Activated naive CD8-positive, alpha-beta T cell (primary cell): Measurements from ENCODE around the gene CPHXL.

Experiments used
- H3K27ac Mint-ChIP-seq: one replicate; pipeline ENCODE4 v1.8.0; 2021; ENCODE audit warnings: mixed read lengths
- H3K27me3 Mint-ChIP-seq: one replicate; pipeline ENCODE4 v1.8.0; 2021; ENCODE audit warnings: mixed read lengths
- H3K36me3 Mint-ChIP-seq: one replicate; pipeline ENCODE4 v1.8.0; 2021; ENCODE audit warnings: mixed read lengths
- H3K4me1 Mint-ChIP-seq: one replicate; pipeline ENCODE4 v1.8.0; 2021; ENCODE audit warnings: low read depth, mixed read lengths
- H3K4me3 Mint-ChIP-seq: one replicate; pipeline ENCODE4 v1.8.0; 2021; ENCODE audit warnings: mild to moderate bottlenecking, mixed read lengths
- H3K9me3 Mint-ChIP-seq: one replicate; pipeline ENCODE4 v1.8.0; 2021; ENCODE audit warnings: low read depth, mixed read lengths

CPHXL gene

DNA sequence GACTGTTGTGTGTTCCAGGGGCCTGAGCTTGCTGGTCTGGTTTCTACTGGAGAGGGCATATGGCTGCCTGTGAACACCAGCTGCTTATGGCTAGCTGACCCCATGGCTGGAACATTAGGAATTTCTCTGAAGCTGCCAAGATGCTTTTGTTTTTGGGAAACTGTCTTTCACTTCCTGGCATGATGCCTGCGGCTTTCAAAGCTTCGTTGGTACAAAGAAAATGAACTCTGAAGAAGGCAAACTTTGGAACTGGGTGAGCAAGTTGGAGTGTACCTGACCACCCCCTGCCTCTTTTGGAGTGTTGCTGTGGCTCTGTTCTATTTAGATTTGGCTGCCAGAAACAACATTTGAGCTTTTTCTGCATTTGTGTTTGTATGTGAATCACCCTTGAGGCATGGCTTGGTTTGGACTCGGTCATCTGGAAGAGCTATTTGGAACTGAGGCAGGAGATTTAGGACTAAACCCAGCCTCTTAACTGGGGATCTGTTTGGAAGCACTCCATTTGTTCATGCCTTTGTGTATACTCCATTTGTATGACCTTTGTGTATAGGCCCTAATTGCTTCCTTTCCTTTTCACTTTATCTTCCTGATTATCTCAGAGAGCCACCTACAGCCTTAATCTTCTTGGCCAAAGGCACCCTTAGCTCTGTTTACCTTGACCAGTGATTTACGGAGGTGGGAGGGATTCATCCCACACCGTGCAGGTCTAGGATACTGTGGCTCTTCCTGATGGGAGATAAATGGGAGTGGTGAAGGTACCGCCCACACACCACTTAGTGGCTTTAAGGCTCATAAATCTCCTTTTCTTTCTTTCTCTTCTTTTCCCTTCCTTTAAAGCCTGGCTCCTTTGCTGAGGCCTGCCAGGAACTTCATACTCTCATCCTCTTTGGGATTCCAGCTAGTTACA lies 7.3 kb upstream of the CPHXL start:
- H3K4me1 Mint-ChIP-seq: no peaks in the 10 kb centered on the region
- H3K4me3 Mint-ChIP-seq: no peak overlapping the region
- H3K9me3 Mint-ChIP-seq: no peaks in the 10 kb centered on the region
- no peaks in the 10 kb centered on the region for H3K27me3 Mint-ChIP-seq
- no peak overlapping the region for H3K27ac Mint-ChIP-seq
- no peaks in the 10 kb centered on the region for H3K36me3 Mint-ChIP-seq

DNA sequence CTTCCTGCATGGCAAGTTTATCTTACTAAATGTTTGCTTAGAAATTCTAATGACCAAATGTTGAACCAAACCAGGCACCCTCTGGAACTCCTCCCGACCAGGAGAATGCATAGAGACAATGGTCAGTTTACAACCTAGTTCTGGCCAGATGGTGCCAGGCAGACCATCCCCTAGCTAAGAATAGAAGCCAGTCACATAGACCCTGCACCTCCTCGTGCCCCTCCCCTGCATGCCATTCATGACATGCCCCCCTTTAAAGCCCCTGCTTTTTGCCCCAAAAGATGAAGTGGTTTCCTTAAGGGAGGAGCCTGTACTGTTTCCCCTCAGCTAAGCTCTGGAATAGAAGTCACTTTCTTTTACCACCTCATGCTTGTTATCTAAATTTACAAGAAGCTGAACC lies 6.6 kb upstream of the CPHXL start:
- no peak overlapping the region for H3K4me3 Mint-ChIP-seq
- no peaks in the 10 kb centered on the region for H3K9me3 Mint-ChIP-seq
- no peaks in the 10 kb centered on the region for H3K4me1 Mint-ChIP-seq
- H3K27ac Mint-ChIP-seq: no peak overlapping the region
- H3K36me3 Mint-ChIP-seq: no peaks in the 10 kb centered on the region
- no peaks in the 10 kb centered on the region for H3K27me3 Mint-ChIP-seq

DNA sequence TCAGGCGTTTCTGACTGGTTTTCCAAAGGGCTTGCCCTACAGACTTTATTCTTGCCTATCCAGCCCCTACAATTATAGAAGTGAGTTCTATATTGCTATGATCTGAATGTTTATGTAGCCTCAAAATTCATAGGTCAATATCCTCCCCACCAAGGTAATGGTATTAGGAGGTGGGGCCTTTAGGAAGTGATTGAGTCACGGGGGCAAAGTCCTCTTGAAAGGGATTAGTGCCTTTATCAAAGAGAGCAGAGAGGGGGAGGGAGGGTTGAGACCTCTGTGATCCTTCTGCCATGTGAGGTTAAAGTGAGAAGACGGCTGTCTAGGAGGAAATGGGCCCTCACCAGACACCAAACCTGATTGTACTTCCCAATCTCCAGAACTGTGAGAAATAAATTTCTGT lies 931 bp upstream of the CPHXL start:
- peaks cover 2% of the 10 kb centered on the region for H3K9me3 Mint-ChIP-seq
- H3K36me3 Mint-ChIP-seq: no peaks in the 10 kb centered on the region
- no peak overlapping the region for H3K4me3 Mint-ChIP-seq
- no peaks in the 10 kb centered on the region for H3K27me3 Mint-ChIP-seq
- no peak overlapping the region for H3K27ac Mint-ChIP-seq
- H3K4me1 Mint-ChIP-seq: no peaks in the 10 kb centered on the region

DNA sequence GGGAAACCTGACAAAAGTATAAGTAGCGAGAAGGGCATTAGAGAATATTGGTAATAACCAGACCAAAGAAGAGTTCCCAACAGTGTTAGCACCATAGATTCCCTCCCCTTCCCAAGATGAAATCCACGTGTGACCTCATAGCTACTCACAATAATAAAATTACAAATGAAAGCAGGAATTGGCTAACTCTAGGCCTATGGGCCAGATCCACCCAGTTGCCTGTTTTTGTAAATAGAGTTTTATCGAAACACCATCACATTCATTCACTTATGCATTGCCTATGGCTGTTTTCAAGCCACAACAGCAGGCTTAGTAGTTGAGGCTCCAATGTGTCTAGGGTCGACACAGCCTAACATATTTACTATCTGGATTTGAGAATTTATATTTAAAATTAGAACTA lies 7.8 kb downstream of the CPHXL start:
- Mint-ChIP-seq H3K36me3 (peaks cover 3% of the 10 kb centered on the region), H3K9me3 (peaks cover 7% of the 10 kb centered on the region), H3K4me3 (no peak overlapping the region), H3K27ac (no peak overlapping the region), H3K27me3 (peaks cover 15% of the 10 kb centered on the region), H3K4me1 (no peaks in the 10 kb centered on the region)

DNA sequence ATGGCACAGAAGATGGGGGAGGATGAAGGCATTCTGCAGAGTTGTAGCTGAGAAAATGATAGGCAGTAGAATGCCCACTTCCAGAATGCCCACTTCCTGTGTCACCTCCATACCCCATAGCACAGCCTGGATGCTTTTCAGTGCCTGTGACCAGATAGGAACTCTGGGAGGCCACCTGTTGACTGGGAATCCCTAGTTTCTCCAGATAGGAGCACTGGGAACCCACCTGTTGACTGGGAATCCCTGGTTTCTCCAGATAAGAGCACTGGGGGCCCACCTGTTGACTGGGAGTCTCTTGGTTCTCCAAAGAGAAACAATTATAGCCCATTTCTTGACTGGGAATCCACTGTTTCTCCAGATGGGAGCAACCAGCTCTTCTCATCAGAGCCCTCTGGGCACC lies 11.6 kb downstream of the CPHXL start:
- H3K4me1 Mint-ChIP-seq: no peaks in the 10 kb centered on the region
- peaks cover 5% of the 10 kb centered on the region for H3K36me3 Mint-ChIP-seq
- H3K27me3 Mint-ChIP-seq: peaks cover 10% of the 10 kb centered on the region
- no peak overlapping the region for H3K27ac Mint-ChIP-seq
- H3K4me3 Mint-ChIP-seq: no peak overlapping the region
- H3K9me3 Mint-ChIP-seq: peaks cover 4% of the 10 kb centered on the region

DNA sequence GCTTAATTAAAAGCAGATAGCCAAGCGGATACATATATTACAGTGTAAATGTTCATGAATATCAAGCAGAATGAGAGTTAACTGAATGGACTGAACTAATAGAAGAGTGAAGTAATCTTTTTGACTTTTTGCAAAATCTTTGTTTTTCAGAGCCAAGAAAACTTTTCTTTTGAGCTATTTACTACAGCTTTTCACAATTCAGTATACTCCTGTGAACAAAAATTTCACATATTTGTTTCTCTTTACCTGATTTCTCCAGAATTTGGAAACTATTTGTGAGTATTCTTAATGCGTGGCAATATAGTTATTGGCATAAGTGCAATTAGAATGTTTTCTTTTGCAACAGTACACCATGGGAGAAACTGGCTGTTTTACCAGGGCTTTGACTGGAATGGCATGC lies 15.9 kb downstream of the CPHXL start:
- Mint-ChIP-seq H3K27me3 (peaks cover 3% of the 10 kb centered on the region), H3K36me3 (peaks cover 8% of the 10 kb centered on the region), H3K4me3 (no peak overlapping the region), H3K27ac (no peak overlapping the region), H3K4me1 (no peaks in the 10 kb centered on the region), H3K9me3 (peaks cover 4% of the 10 kb centered on the region)

DNA sequence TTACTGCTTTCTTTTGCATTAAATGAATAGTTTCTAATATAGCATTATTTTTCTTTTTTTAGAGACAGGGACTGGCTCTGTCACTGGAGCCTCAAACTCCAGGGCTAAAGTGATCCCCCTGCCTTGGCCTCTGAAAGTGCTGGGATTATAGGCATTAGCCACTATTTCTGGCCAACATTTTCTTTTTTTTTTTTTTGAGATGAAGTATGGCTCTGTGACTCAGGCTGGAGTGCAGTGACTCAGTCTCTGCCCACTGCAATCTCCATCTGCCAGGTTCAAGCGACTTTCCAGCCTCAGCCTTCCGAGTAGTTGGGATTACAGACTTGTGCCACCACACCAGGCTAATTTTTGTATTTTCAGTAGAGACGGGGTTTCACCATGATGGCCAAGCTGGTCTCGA lies 23.0 kb downstream of the CPHXL start:
- no peak overlapping the region for H3K27ac Mint-ChIP-seq

DNA sequence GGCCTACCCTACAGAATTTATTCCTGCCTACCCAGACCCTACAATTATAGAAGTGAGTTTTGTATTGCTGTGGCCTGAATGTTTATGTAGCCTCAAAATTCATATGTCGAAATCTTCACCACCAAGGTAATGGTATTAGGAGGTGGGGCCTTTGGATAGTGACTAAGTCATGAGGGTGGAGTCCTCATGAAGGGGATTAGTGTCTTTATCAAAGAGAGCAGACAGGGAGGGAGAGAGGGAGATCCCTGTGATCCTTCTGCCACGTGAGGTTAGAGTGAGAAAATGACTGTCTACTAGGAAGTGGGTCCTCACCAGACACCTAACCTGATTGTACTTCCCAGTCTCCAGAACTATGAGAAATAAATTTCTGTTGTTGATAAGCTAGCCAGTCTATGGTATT lies 24.0 kb downstream of the CPHXL start:
- no peak overlapping the region for H3K4me3 Mint-ChIP-seq
- H3K4me1 Mint-ChIP-seq: no peaks in the 10 kb centered on the region
- H3K27ac Mint-ChIP-seq: no peak overlapping the region
- no peaks in the 10 kb centered on the region for H3K9me3 Mint-ChIP-seq
- H3K36me3 Mint-ChIP-seq: no peaks in the 10 kb centered on the region
- H3K27me3 Mint-ChIP-seq: no peaks in the 10 kb centered on the region

More for the DNA sequence above, 23.0 kb downstream of the CPHXL start:
- Mint-ChIP-seq H3K4me3 (no peak overlapping the region), H3K27me3 (no peaks in the 10 kb centered on the region), H3K9me3 (no peaks in the 10 kb centered on the region), H3K4me1 (no peaks in the 10 kb centered on the region), H3K36me3 (no peaks in the 10 kb centered on the region)

DNA sequence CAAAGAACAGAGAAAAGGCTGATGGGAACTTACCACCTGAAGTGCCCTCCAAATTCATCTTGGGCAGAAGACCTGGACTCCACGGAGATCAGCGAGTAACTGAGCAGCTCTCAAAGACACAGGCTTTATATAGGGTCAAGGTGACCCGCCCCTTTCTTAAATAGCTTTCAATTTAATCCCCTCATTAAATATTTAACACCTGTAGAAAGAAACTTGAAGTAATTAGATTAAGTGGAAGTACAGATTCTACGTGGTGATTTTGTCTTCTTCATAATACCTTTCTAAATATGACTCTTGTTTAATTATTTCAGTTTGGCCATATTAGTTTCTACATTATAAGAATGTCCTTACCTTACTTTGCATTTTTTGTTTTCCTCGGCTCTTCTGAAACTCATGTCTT lies 24.9 kb downstream of the CPHXL start, which contains the start of gene DUXB:
Gene DUXB (minus strand): TSS at position 101 of the 400 bp plus-strand sequence. CDS start 43 bp downstream, at position 58.
- no peaks in the 10 kb centered on the region for H3K4me1 Mint-ChIP-seq
- no peaks in the 10 kb centered on the region for H3K36me3 Mint-ChIP-seq
- H3K27me3 Mint-ChIP-seq: no peaks in the 10 kb centered on the region
- no peak within 1 kb of the TSS for H3K27ac Mint-ChIP-seq
- no peaks in the 10 kb centered on the region for H3K9me3 Mint-ChIP-seq
- H3K4me3 Mint-ChIP-seq: no peak within 1 kb of the TSS

DNA sequence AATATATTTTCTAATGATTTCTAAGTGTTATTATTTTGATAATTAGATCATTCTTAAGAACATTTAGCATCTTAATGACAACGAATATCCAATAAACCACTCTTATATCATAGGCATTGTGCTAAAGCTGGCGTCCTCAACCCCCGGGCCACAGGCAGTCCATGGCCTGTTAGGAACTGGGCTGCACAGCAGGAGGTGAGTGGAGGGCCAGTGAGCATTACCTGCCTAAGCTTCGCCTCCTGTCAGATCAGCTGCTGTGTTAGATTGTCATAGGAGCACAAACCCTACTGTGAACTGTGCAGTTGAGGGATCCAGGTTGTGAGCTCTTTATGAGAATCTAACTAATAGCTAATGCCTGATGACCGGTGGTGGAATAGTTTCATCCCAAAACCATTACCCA lies 28.7 kb downstream of the CPHXL start:
- Mint-ChIP-seq H3K27me3 (no peaks in the 10 kb centered on the region), H3K4me3 (no peak overlapping the region), H3K9me3 (no peaks in the 10 kb centered on the region), H3K27ac (no peak overlapping the region), H3K4me1 (no peaks in the 10 kb centered on the region), H3K36me3 (peaks cover 3% of the 10 kb centered on the region)

DNA sequence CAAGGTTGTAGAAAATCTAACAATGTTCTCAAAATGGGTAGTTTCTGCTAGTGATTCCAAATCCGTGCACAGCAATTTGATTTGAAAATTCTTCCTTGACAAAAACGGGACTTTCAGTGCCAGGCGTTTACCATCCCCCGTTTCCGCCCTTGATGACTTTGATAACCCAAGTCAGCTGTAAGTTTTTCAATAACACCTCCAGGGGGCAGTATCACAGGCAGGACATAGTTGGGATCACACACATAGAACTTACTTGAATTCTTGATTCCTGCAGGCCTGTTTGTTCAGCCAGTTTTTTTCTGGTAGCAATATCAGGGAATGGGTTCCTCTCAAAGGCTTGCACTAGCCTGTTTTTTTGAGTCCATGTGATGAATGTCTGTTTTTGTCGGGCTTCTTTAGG lies 30.6 kb downstream of the CPHXL start:
- Mint-ChIP-seq H3K9me3 (no peaks in the 10 kb centered on the region), H3K27me3 (no peaks in the 10 kb centered on the region), H3K27ac (no peak overlapping the region), H3K4me3 (no peak overlapping the region), H3K4me1 (no peaks in the 10 kb centered on the region), H3K36me3 (peaks cover 3% of the 10 kb centered on the region)

DNA sequence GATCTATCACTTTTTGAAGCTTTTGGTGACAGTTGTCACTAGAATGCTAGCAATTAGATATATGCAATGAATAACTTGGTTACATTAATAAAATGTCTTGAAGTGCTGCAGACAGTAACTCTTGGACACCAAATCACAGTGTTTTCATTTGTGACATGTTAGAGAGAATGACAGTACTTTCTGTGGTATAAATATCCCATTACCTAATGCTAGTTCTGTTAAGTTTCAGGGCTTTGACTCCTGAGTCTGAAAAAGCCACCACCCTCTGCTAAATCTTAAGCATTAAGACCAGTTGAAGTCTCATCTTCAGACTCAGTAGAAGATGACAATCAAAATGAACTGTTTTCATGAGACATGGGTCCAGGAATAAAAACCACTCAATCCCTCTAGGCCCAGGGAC lies 38.9 kb downstream of the CPHXL start:
- Mint-ChIP-seq H3K4me1 (no peaks in the 10 kb centered on the region), H3K4me3 (no peak overlapping the region), H3K36me3 (peaks cover 6% of the 10 kb centered on the region), H3K27me3 (no peaks in the 10 kb centered on the region), H3K9me3 (no peaks in the 10 kb centered on the region), H3K27ac (no peak overlapping the region)

DNA sequence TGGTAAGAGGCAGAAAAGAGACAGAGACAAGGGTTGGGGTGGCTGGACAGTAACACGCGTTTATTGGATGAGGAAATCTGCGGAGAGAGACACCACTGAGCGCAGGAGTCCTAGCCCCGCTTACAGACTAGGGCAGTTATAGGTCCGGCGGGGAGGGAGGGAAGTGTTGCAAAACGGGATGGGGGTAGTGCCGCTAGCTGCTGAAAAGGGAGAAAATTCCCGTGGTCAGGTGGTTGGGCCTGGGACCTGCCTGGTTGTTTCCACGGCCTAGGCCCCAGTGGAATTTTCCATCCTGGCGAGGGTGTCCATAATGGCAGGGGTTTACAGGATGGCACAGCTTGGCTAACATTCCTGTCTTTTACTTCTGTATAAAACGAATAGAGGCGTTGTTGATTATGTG lies 44.0 kb downstream of the CPHXL start:
- Mint-ChIP-seq H3K9me3 (no peaks in the 10 kb centered on the region), H3K4me1 (no peaks in the 10 kb centered on the region), H3K36me3 (peaks cover 6% of the 10 kb centered on the region), H3K27ac (no peak overlapping the region), H3K27me3 (no peaks in the 10 kb centered on the region), H3K4me3 (no peak overlapping the region)

DNA sequence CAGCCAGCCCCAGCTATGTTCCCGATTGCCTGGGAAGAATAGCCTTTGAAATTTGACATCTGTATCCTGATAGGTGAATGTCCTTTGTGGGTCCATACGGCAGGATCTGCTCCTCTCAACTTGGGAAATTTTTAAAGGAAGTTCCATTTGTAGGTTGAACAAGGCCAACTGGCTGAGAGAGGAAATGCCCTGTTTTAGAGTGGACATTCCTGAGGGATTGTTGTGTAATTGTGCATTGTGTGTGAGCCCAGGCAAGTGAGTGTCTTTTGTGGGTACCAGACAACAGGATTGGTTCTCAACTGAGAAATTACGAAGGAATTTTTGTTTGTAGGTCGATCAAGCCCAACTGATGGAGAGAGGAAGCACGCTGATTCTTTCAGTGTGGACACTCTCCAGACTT lies 46.9 kb downstream of the CPHXL start:
- no peaks in the 10 kb centered on the region for H3K27me3 Mint-ChIP-seq
- no peak overlapping the region for H3K4me3 Mint-ChIP-seq
- no peaks in the 10 kb centered on the region for H3K9me3 Mint-ChIP-seq
- no peaks in the 10 kb centered on the region for H3K4me1 Mint-ChIP-seq
- peaks cover 4% of the 10 kb centered on the region for H3K36me3 Mint-ChIP-seq
- no peak overlapping the region for H3K27ac Mint-ChIP-seq

DNA sequence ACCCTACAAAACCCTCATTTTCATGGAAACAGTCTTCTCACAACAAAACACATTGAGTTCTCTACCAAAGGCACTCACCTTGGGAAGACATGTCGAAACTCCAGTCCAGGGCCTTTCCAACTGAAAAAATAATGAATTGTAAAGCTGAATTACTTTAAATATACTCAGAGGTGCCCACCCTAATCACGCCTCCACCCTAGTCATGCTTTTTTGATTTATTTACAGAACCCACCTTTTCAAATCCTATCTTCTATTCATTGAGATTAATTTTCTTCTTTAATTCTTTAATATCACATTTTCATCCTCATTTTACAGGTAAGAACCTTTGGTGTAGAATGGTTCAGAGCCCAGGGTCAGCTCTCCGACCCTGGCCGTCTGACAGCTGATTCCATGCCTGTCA lies 49.4 kb downstream of the CPHXL start, which contains the start of gene CPHXL2:
Gene CPHXL2 (minus strand): TSS at position 101 of the 400 bp plus-strand sequence. CDS start 10 bp downstream, at position 91.
- Mint-ChIP-seq H3K9me3 (no peaks in the 10 kb centered on the region), H3K36me3 (peaks cover under 1% of the 10 kb centered on the region), H3K27ac (no peak within 1 kb of the TSS), H3K27me3 (no peaks in the 10 kb centered on the region), H3K4me1 (no peaks in the 10 kb centered on the region), H3K4me3 (no peak within 1 kb of the TSS)

DNA sequence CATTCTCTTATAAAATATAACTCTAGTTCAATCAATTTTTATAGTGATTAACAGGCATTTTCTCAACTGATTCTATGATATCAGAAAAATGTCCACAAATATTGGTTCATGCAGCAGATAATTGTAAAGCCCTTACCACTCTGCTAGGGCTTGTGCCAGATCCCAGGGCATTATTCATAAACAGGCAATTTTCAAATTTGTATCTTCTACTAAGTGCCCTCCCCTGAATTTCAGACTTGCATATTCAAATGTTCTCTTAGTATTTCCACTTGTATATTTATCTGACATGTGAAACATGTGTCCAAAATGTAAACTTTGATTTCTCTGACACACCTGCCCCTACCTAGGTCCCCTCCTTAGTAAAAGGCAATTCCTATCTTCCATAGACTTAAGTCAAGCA lies 58.8 kb downstream of the CPHXL start:
- H3K9me3 Mint-ChIP-seq: no peaks in the 10 kb centered on the region
- H3K36me3 Mint-ChIP-seq: no peaks in the 10 kb centered on the region
- H3K27me3 Mint-ChIP-seq: no peaks in the 10 kb centered on the region
- H3K27ac Mint-ChIP-seq: no peak overlapping the region
- no peaks in the 10 kb centered on the region for H3K4me1 Mint-ChIP-seq
- no peak overlapping the region for H3K4me3 Mint-ChIP-seq
